HUES64 (cell line): Measurements from ENCODE around the gene PDPK1.

Experiments used
- H3K27ac ChIP-seq: 2 replicates; pipeline ENCODE4 v1.7.0; 2013; ENCODE audit warnings: low read depth, low read length, inconsistent platforms
- H3K27me3 ChIP-seq: 2 replicates; pipeline ENCODE4 v1.6.1; 2013; ENCODE audit warnings: mild to moderate bottlenecking, low read length; ENCODE audit not compliant: insufficient read depth
- H3K36me3 ChIP-seq: 2 replicates; pipeline ENCODE4 v1.6.1; 2013; ENCODE audit warnings: mild to moderate bottlenecking, low read length; ENCODE audit not compliant: insufficient read depth
- H3K4me1 ChIP-seq: 2 replicates; pipeline ENCODE4 v1.6.1; 2013; ENCODE audit warnings: mild to moderate bottlenecking, low read length, moderate library complexity; ENCODE audit not compliant: insufficient read depth
- H3K4me3 ChIP-seq: 2 replicates; pipeline ENCODE4 v1.5.1; 2013; ENCODE audit warnings: mild to moderate bottlenecking, low read length, moderate library complexity
- H3K9ac ChIP-seq: 2 replicates; pipeline ENCODE4 v1.6.1; 2013; ENCODE audit warnings: mild to moderate bottlenecking, low read depth, low read length
- H3K9me3 ChIP-seq: 2 replicates; pipeline ENCODE4 v1.6.1; 2013; ENCODE audit warnings: low read depth, low read length; ENCODE audit not compliant: insufficient read depth
- WGBS: fragments of 150-250, 120-280 bp; methylation state at CpG from one replicate; pipeline ENCODE4 v1.1.7; 2013; ENCODE audit warnings: missing lambda C conversion rate; 5-methylcytosine and 5-hydroxymethylcytosine counted together

The PDPK1 gene

DNA sequence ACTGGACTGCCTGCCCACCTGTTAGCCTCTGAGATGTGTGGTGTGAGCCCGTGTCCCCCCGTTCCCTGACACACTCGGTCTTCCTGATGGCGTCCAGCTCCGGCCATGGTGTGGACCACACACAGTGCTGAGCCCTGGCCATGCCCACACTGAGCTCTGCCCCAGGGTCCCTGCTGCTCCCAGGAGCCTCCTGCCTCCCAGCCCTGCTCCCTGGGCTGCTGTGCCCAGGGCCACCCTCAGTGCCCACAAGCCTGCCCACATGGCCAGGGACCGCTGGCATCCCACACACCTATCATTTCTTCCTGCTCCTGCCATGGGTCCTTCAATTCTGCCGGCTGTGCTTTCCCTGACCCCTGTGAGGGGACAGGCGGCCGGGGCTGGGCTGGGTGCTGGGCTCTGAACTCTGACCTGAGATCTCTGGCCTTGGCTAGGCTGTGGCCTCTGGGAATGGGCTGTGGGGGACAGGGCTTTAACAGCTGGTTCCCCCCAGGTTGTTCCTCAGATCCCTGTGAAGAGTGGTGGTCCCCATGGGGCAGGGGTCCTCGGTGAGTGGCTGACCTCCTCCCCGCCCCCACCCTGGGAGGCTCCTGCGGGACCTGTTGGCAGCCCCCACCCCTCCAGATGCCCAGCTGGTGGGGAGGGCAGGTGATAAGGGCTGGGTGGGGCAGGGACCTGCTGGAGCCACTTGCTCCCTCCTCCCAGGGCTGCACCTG is 10.6 kb upstream of the PDPK1 start:
- Histone ChIP-seq H3K4me1 (peaks cover 6% of the 10 kb centered on the region), H3K4me3 (no peak overlapping the region), H3K27me3 (no peaks in the 10 kb centered on the region), H3K36me3 (peaks cover 54% of the 10 kb centered on the region), H3K27ac (no peak overlapping the region), H3K9me3 (no peaks in the 10 kb centered on the region), H3K9ac (no peak overlapping the region)
- 94% methylated on average over 11 of the region's 12 CpGs for WGBS

DNA sequence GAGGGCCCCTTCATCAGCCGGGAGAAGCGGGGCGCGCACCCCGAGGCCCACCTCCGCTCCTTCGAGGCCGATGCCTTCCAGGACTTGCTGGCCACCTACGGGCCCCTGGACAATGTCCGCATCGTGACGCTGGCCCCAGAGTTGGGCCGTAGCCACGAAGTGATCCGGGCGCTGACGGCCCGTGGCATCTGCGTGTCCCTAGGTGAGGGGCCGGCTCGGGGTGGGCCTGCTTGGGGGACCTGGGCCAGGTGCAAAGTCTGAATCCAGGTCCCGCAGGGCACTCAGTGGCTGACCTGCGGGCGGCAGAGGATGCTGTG is 10.1 kb upstream of the PDPK1 start:
- no peaks in the 10 kb centered on the region for H3K9me3 ChIP-seq
- 95% methylated on average over 24 of the region's 24 CpGs for WGBS
- H3K9ac ChIP-seq: no peak overlapping the region
- no peak overlapping the region for H3K27ac ChIP-seq
- H3K36me3 ChIP-seq: peaks cover 54% of the 10 kb centered on the region
- H3K27me3 ChIP-seq: no peaks in the 10 kb centered on the region
- H3K4me3 ChIP-seq: no peak overlapping the region
- H3K4me1 ChIP-seq: peaks cover 6% of the 10 kb centered on the region

DNA sequence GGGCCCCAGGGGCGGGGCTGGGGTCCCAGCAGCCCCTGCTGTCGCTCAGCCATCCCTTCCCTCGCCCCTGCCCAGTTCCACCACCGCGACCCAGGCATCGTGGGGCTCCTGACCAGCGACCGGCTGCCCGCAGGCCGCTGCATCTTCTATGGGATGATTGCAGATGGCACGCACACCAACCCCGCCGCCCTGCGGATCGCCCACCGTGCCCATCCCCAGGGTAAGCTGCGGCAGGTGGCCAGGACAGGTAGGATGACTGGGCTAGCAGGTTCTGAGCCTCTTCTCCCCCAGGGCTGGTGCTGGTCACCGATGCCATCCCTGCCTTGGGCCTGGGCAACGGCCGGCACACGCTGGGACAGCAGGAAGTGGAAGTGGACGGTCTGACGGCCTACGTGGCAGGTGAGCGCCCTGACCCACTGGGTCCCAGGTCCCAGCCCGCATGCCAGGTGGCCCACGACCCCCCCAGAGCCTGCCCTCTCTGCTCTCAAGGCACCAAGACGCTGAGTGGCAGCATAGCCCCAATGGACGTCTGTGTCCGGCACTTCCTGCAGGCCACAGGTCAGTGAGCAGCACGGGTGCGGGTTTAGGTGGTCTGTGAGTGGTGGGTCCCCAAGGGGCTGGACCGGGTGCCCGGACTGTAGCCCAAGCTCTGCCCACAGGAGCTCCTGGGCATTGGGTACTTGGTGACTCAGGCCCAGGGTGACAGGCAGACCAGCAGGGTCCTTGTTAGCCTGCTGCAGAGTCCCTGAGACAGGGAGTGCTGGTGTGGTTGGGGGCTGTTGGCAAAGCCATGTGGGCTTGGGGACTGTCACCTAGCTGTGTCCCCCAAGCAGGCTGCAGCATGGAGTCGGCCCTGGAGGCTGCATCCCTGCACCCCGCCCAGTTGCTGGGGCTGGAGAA is 9.4 kb upstream of the PDPK1 start:
- Histone ChIP-seq H3K4me1 (peaks cover 6% of the 10 kb centered on the region), H3K4me3 (no peak overlapping the region), H3K27me3 (no peaks in the 10 kb centered on the region), H3K9me3 (no peaks in the 10 kb centered on the region), H3K36me3 (peaks cover 48% of the 10 kb centered on the region), H3K9ac (no peak overlapping the region), H3K27ac (no peak overlapping the region)
- WGBS: 96% methylated on average over 36 of the region's 36 CpGs

DNA sequence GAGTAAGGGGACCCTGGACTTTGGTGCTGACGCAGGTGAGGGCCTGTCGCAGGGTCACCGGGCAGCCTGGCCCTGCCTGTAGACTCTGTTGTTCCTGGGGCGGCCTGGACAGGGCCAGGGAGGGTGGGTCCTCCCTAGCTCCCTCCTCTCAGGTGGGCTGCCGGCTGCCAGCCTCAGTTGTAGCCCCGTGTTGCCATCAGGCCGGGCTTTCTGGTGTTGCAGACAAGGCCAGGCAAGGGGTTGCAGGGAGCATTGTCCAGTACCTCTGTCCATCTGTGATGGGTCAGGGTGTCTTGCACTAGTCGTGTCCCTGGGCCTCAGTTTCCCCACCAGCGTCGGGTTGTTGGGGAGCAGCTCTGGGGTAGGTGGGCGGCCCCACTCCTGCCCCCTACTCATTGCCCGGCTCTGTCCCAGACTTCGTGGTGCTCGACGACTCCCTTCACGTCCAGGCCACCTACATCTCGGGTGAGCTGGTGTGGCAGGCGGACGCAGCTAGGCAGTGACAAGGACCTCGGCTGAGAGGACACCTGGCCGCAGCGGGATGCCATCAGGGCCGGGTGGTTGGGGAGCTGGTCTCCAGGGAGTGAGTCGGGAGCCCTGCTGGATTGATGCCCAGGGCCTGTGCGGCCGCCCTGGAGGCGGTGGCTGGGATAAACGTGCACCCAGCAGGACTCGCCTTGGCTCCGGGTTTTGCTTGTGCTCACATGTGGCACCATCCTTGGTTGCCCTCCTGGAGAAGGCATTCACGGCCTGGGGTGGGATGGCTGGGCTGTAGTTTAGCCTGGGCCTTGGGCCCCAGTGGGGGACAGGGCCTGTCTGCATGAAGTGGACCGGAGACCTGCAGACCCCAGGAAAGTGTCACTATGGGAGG is 8.5 kb upstream of the PDPK1 start:
- Histone ChIP-seq H3K27ac (no peak overlapping the region), H3K9me3 (no peaks in the 10 kb centered on the region), H3K36me3 (peaks cover 39% of the 10 kb centered on the region), H3K4me3 (no peak overlapping the region), H3K27me3 (no peaks in the 10 kb centered on the region), H3K9ac (no peak overlapping the region), H3K4me1 (peaks cover 6% of the 10 kb centered on the region)
- 94% methylated on average over 32 of the region's 32 CpGs for WGBS

DNA sequence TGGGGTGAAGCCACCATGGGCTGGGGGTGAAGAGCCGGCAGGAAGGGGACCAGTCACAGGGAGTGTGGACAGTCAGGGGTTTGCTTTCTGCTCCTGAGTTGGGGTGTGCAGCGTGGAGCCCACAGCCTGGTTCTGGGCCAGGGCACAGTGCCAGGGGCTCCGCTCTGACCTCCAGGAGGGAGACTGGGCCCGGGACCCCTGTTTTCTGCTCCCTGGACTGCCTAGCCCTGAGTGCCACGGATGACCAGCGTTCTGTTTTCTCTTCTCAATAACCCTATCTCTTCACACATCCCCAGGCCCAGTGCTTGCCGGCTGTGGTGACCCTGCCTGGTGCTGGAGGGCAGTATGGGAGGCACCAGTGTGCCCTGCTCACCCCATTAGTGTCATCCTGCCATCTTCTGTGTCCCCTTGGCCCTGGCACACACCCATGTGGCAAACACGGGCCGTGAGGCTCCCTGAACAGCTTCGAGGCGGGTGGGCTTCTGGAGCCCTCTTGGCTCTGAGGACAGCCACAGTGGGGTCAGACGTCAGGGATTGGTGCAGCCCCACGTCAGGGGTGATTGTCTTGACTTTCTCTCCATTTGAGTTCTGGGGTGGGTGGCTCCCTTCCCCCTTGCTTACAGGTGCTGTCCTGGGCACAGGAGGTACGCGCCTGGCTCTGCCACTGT is 7.7 kb upstream of the PDPK1 start:
- peaks cover 31% of the 10 kb centered on the region for H3K36me3 ChIP-seq
- H3K27me3 ChIP-seq: no peaks in the 10 kb centered on the region
- H3K27ac ChIP-seq: no peak overlapping the region
- H3K9ac ChIP-seq: no peak overlapping the region
- no peak overlapping the region for H3K4me3 ChIP-seq
- no peaks in the 10 kb centered on the region for H3K9me3 ChIP-seq
- H3K4me1 ChIP-seq: peaks cover 6% of the 10 kb centered on the region
- 92% methylated on average over 15 of the region's 15 CpGs for WGBS

DNA sequence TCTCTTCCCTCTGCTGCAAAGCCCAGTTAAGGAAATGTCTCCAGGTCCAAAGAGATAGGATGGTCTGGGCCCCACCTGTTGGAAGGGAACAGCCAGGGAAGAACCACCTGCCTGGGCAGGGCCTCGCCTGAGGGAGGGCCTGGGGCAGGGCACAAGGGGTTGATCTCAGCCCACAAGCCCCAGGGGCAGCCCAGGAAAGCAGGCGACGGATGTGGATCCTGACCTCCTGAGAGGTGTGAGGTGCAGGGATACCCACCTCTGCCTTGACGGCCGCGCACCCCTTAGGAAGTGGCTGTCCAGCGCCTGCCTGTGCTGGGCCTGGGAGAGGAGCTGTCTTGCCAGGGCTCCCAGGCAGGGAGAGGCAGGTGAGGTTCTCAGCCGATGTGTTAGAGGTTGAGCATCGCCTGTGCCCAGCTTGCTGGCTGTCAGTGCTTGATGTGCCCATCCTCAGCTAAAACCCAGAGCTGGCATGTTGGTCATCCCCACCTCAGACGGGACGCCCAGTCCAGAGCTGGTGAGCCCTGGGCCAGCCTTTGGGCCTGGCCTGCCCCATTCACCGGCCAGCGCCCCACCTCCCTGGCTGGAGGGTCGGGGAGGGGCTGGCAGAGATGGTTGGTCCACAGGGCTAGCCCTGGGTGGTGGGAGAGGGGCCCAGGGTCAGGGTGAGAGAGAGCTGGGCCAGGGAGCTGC is 7.0 kb upstream of the PDPK1 start:
- H3K9ac ChIP-seq: peak overlapping the region; percentile 77; the same call in 1 of the 2 replicates
- no peaks in the 10 kb centered on the region for H3K27me3 ChIP-seq
- 76% methylated on average over 14 of the region's 14 CpGs for WGBS
- H3K36me3 ChIP-seq: peaks cover 30% of the 10 kb centered on the region
- H3K4me3 ChIP-seq: peak overlapping the region; percentile 71
- peak overlapping the region; percentile 71; the same call in 1 of the 2 replicates for H3K27ac ChIP-seq
- H3K4me1 ChIP-seq: peaks cover 6% of the 10 kb centered on the region
- no peaks in the 10 kb centered on the region for H3K9me3 ChIP-seq

DNA sequence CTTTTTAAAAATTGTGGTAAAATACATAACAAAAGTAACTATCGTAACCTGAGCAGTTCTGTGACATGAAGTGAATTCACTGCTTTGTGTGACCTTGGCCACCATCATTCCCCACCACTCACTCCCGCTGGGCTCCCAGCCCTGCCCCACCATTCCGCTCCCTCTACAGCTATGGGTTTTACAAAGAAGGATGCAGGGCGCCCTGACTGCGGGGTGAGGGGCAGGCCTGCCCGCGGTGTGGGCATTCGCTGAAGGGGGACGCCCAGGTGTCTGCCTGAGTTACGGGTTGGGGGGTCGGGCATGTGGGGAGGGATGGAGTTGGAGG is 6.5 kb upstream of the PDPK1 start, which contains the start of gene CEMP1:
CEMP1 (minus strand) TSS at position 38 of the 325 bp plus-strand sequence. CDS start 335 bp downstream, outside the sequence.
- no peaks in the 10 kb centered on the region for H3K27me3 ChIP-seq
- H3K36me3 ChIP-seq: peaks cover 26% of the 10 kb centered on the region
- 11% methylated on average over 11 of the region's 11 CpGs for whole genome bisulfite sequencing
- H3K27ac ChIP-seq: peak within 1 kb of the TSS; percentile 71
- peak within 1 kb of the TSS; percentile 71 for H3K4me3 ChIP-seq
- H3K9me3 ChIP-seq: no peaks in the 10 kb centered on the region
- peaks cover 6% of the 10 kb centered on the region for H3K4me1 ChIP-seq
- H3K9ac ChIP-seq: peak within 1 kb of the TSS; percentile 77

DNA sequence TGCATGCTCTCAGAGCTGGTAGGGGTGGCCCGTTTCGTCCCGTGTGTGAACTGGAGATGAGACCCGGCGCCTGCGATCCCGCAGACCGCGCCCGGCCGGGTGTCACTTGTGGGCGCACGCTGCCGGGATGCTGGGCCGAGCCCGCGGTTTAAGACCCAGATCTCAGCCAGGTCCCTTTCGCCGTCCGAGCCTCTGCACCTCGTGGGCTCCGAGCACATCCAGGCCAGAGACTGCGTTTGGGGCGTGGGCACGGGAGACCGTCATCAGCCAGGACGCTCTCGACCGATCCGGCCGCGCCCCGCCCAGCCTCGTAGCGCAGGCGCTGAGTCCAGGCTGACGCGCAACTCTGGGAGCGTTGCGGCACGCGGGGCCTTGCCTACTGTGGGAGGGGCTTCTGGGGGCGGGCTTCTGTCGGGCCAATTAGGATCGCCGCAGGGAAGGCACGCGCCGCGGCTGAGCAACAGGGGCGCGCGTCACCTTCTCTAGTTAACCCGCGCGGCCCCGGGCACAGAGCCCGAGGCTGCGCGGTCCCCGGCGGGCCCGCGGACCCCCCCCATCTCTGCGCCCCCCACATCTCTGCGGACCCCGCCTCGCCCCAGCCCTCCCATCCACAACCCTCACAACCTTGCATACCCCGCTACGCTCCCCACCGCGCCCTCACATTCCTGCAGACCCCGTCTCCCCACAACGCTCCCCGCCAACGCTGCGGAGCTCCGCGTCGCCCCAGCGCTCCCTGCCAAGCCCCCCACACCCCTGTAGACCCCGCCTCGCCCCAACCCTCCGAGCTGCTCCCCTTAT is 5.9 kb upstream of the PDPK1 start:
- peaks cover 22% of the 10 kb centered on the region for H3K36me3 ChIP-seq
- peak overlapping the region; percentile 77 for H3K9ac ChIP-seq
- under 1% methylated on average over 84 of the region's 84 CpGs for WGBS
- H3K9me3 ChIP-seq: no peaks in the 10 kb centered on the region
- peak overlapping the region; percentile 71 for H3K27ac ChIP-seq
- H3K4me3 ChIP-seq: peak overlapping the region; percentile 71
- peaks cover 6% of the 10 kb centered on the region for H3K4me1 ChIP-seq
- no peaks in the 10 kb centered on the region for H3K27me3 ChIP-seq

DNA sequence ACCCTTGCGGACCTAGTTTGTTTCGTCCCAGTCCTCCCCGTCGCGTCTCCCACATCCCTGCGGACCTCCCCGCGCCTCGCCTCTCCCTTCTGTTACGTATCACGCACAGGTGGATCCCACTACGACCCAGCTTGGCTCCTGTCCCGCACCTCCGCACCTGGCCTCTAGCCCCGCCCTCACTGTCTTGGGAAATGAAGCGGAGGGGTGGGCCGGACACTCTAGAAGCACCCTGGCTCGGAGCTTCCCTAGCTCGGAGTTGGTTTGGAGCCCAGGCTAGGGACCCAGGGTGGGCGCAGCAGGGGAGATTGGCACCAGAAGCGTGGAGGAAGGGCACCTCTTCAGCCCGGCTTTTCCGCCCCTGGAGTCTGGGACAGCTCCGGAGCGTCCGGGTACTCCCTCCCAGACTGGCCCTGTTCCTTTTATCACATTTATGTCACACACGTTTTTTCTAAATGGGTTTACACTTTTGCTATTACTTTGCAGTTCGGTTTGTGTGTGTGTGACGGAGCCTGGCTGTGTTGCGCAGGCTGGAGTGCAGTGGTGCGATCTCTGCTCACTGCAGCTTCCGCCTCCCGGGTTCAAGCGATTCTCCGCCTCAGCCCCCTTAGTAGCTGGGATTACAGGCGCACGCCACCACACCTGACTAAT is 5.2 kb upstream of the PDPK1 start:
- Histone ChIP-seq H3K27ac (peak overlapping the region; percentile 58; the same call in 1 of the 2 replicates), H3K27me3 (no peaks in the 10 kb centered on the region), H3K9ac (peak overlapping the region; percentile 54), H3K9me3 (no peaks in the 10 kb centered on the region), H3K4me1 (peaks cover 6% of the 10 kb centered on the region), H3K36me3 (peaks cover 17% of the 10 kb centered on the region; the same call in 1 of the 2 replicates), H3K4me3 (peak overlapping the region; percentile 71)
- 7% methylated on average over 37 of the region's 37 CpGs for WGBS
